NCI-H187 treated with DMSO at 0.1 percent for 48 hours (cell line): Measurements from ENCODE around the gene ONECUT1.

ENCODE experiments used
- DNase-seq: peaks from one replicate; lab custom pipeline; 2025; lab: John Stamatoyannopoulos, UW

ONECUT1 gene

GRCh38 chr15:52782514-52782913 lies 7.6 kb downstream of the ONECUT1 start:
- DNase-seq = no peak

- DNase-seq = no peak
These were observed 9.8 kb downstream of the ONECUT1 start for GRCh38 chr15:52780172-52780980.

GRCh38 chr15:52778457-52778856 lies 11.7 kb downstream of the ONECUT1 start:
- no peak for DNase-seq

- no peak for DNase-seq
These were observed 17.4 kb downstream of the ONECUT1 start for GRCh38 chr15:52772766-52773165.

GRCh38 chr15:52765785-52766184 lies 24.4 kb downstream of the ONECUT1 start:
- DNase-seq = no peak

- DNase-seq = no peak
These were observed 25.4 kb downstream of the ONECUT1 start for GRCh38 chr15:52764731-52765130.

GRCh38 chr15:52762621-52763020 lies 27.5 kb downstream of the ONECUT1 start:
- no peak for DNase-seq

- no peak for DNase-seq
These were observed 29.6 kb downstream of the ONECUT1 start for GRCh38 chr15:52760562-52760961.

- no peak for DNase-seq
These were observed 30.2 kb downstream of the ONECUT1 start for GRCh38 chr15:52759969-52760368.

GRCh38 chr15:52757496-52757895 lies 32.6 kb downstream of the ONECUT1 start:
- DNase-seq = no peak

GRCh38 chr15:52751522-52751921 lies 38.6 kb downstream of the ONECUT1 start:
- DNase-seq = no peak

GRCh38 chr15:52749258-52749657 lies 40.9 kb downstream of the ONECUT1 start:
- DNase-seq = no peak

GRCh38 chr15:52746162-52746757 lies 43.9 kb downstream of the ONECUT1 start:
- DNase-seq = no peak

- no peak for DNase-seq
These were observed 44.6 kb downstream of the ONECUT1 start for GRCh38 chr15:52745326-52746161.

GRCh38 chr15:52738311-52738710 lies 51.8 kb downstream of the ONECUT1 start:
- DNase-seq = no peak

GRCh38 chr15:52737720-52738119 lies 52.4 kb downstream of the ONECUT1 start:
- no peak for DNase-seq

GRCh38 chr15:52735231-52736089 lies 54.7 kb downstream of the ONECUT1 start:
- no peak for DNase-seq

GRCh38 chr15:52734329-52734728 lies 55.8 kb downstream of the ONECUT1 start:
- DNase-seq = no peak

- DNase-seq = no peak
These were observed 56.4 kb downstream of the ONECUT1 start for GRCh38 chr15:52733696-52734255.

GRCh38 chr15:52733088-52733487 lies 57.0 kb downstream of the ONECUT1 start:
- DNase-seq = no peak

- no peak for DNase-seq
These were observed 57.6 kb downstream of the ONECUT1 start for GRCh38 chr15:52732551-52732950.
